Measurements from ENCODE around the gene UBE3D. TPM values are rescaled to one million over a fixed set of nuclear protein-coding genes. Genes with fewer than 3 reads are reported as not detected.

Gene UBE3D
- total and polyA plus RNA-seq, 2 experiments from 2014 or later: 17.5 to 31.4 TPM

- Histone ChIP-seq H3F3A (replicated peaks; ENCODE audit: low read depth) (no peaks in the 10 kb centered on the region), H3K36me3 (ENCODE audit: insufficient read depth) (no peaks in the 10 kb centered on the region), H3K79me2 (replicated peaks; ENCODE audit: insufficient read depth) (no peaks in the 10 kb centered on the region), H3K4me3 (no peak overlapping the region), H3K4me2 (no peak overlapping the region), H3K9me2 (ENCODE audit: insufficient read depth) (no peaks in the 10 kb centered on the region), H3K27ac (ENCODE audit: low read depth) (no peak overlapping the region), H3K4me1 (ENCODE audit: insufficient read depth) (no peaks in the 10 kb centered on the region), H4K20me1 (replicated peaks; ENCODE audit: insufficient read depth) (no peaks in the 10 kb centered on the region), H2AFZ (no peak overlapping the region), H3K27me3 (ENCODE audit: insufficient read depth) (no peaks in the 10 kb centered on the region)
- Mint-ChIP-seq H3K27ac (no peak overlapping the region), H3K36me3 (ENCODE audit: low read depth) (no peaks in the 10 kb centered on the region), H3K4me1 (no peaks in the 10 kb centered on the region; the same call in 1 of the 3 replicates), H3K9me3 (no peaks in the 10 kb centered on the region), H3K4me3 (no peak overlapping the region), H3K27me3 (ENCODE audit: insufficient read depth, low read depth, poor library complexity) (no peaks in the 10 kb centered on the region)
- DNase-seq (ENCODE audit: low spot score) (no peak), ATAC-seq (no peak)
- TF ChIP-seq STAT1 (IDR thresholded peaks at IDR 0.05; ENCODE audit: unreplicated experiment) (no peak), NANOG (IDR thresholded peaks at IDR 0.05; ENCODE audit: borderline replicate concordance) (no peak), CTCF (conservative IDR thresholded peaks at IDR 0.05; ENCODE audit: low read depth in 2 of 2) (no peak), ZNF331 (CRISPR knock-in tag; IDR thresholded peaks at IDR 0.05; ENCODE audit: low read depth) (no peak), REST (IDR thresholded peaks at IDR 0.05; ENCODE audit: unreplicated experiment) (no peak), ZNF114 (CRISPR knock-in tag; IDR thresholded peaks at IDR 0.05) (no peak), EZH2phosphoT487 (IDR thresholded peaks at IDR 0.05; ENCODE audit: unreplicated experiment) (no peak), ETS1 (IDR thresholded peaks at IDR 0.05) (no peak)
Observed at GRCh38 chr6:82978362-82978945, 87.2 kb downstream of the UBE3D start.

- no peaks in the 10 kb centered on the region; the same call in 1 of the 3 replicates for H3K4me1 Mint-ChIP-seq
- Histone ChIP-seq H3F3A (replicated peaks; ENCODE audit: low read depth) (no peaks in the 10 kb centered on the region), H3K4me1 (ENCODE audit: insufficient read depth) (no peaks in the 10 kb centered on the region), H3K79me2 (replicated peaks; ENCODE audit: insufficient read depth) (no peaks in the 10 kb centered on the region), H4K20me1 (replicated peaks; ENCODE audit: insufficient read depth) (no peaks in the 10 kb centered on the region), H3K4me3 (no peak overlapping the region), H3K27me3 (ENCODE audit: insufficient read depth) (no peaks in the 10 kb centered on the region), H2AFZ (no peak overlapping the region), H3K4me2 (no peak overlapping the region), H3K27ac (ENCODE audit: low read depth) (no peak overlapping the region), H3K36me3 (ENCODE audit: insufficient read depth) (no peaks in the 10 kb centered on the region), H3K9me2 (ENCODE audit: insufficient read depth) (no peaks in the 10 kb centered on the region)
- DNase-seq (ENCODE audit: low spot score): no peak
- H3K4me3 Mint-ChIP-seq: no peak overlapping the region
- no peak overlapping the region for H3K27ac Mint-ChIP-seq
- no peaks in the 10 kb centered on the region for H3K36me3 Mint-ChIP-seq (ENCODE audit: low read depth)
- no peak for ATAC-seq
- no peaks in the 10 kb centered on the region for H3K9me3 Mint-ChIP-seq
- H3K27me3 Mint-ChIP-seq (ENCODE audit: insufficient read depth, low read depth, poor library complexity): no peaks in the 10 kb centered on the region
- no peak for TF ChIP-seq NANOG (IDR thresholded peaks at IDR 0.05; ENCODE audit: borderline replicate concordance)
- no peak for TF ChIP-seq CREB1 (CRISPR knock-in tag; IDR thresholded peaks at IDR 0.05; ENCODE audit: low read depth)
- TF ChIP-seq REST (IDR thresholded peaks at IDR 0.05; ENCODE audit: unreplicated experiment): no peak
- no peak for TF ChIP-seq ETS1 (IDR thresholded peaks at IDR 0.05)
- TF ChIP-seq EZH2phosphoT487 (IDR thresholded peaks at IDR 0.05; ENCODE audit: unreplicated experiment): no peak
- TF ChIP-seq ZNF331 (CRISPR knock-in tag; IDR thresholded peaks at IDR 0.05; ENCODE audit: low read depth): no peak
Observed at GRCh38 chr6:82976179-82976578, 89.5 kb downstream of the UBE3D start.
